K562 (cell line): ENCODE results near the gene LAMTOR5. TPM values are rescaled to one million over a fixed set of nuclear protein-coding genes. Genes with fewer than 3 reads are reported as not detected.
"Not testable (repeated sequence)": the region's sequence is repeated elsewhere in the genome, so short reads cannot be mapped to it uniquely, and the experiment has no call there.

ENCODE experiments used
- ATAC-seq: fragments of 200-7000 bp; cut with Tn5 transposase; 3 replicates; pipeline ENCODE4 v1.9.1; 2020; ENCODE audit warnings: moderate library complexity
- BruUV-seq: library from RNA; stranded (reverse); fragments of 400-500 nt; replicated peaks from 2 replicates; lab custom pipeline; 2021; lab: Mats Ljungman, UMichigan
- CTCF ChIA-PET: fragments of 300-600 bp; formaldehyde crosslinking; extraction: SDS; loops from one replicate; lab custom pipeline; 2021; ENCODE audit warnings: low intra/inter-chr PET ratio; lab: Yijun Ruan, JAX
- POLR2A ChIA-PET: fragments of 300-600, 350-650 bp; sonication (Branson Sonifier 250); formaldehyde crosslinking; extraction: SDS; loops from one replicate; lab custom pipeline; 2021; ENCODE audit warnings: antibody characterized with exemption, inconsistent platforms; lab: Yijun Ruan, JAX
- DNase-seq, 4 experiments: peaks; one replicate each; pipeline versions ENCODE4 v3.0.0 to v3.0.0-alpha.2; 2011 to 2018; ENCODE audit warnings: low spot score in 3 of 4, mixed read lengths in 3 of 4; ENCODE audit errors: extremely low read depth in 1 of 4
- FAIRE-seq: peaks from 2 replicates; lab custom pipeline; 2011; peaks lifted over from hg19 to GRCh38; lab: Jason Lieb, UNC
- H2AFZ ChIP-seq: 2 replicates; pipeline ENCODE4 v1.6.0; 2011; ENCODE audit warnings: low read depth, low read length, control low read depth, inconsistent platforms
- H3K27ac ChIP-seq: fragments of 200-600 bp; 3 replicates; pipeline ENCODE4 v1.8.0; 2011; ENCODE audit warnings: low read depth, mild to moderate bottlenecking, control low read depth, inconsistent platforms, low read length, moderate library complexity, mixed read lengths; ENCODE audit errors: extremely low read depth
- H3K27me3 ChIP-seq, 2 experiments: fragments of 300-600 bp in 1 of 2; 2 replicates in 1 of 2; 3 replicates in 1 of 2; pipeline versions ENCODE4 v1.6.0 to v1.8.0; 2011; ENCODE audit warnings: inconsistent platforms in 2 of 2, low read length in 2 of 2, mild to moderate bottlenecking in 1 of 2, mixed read lengths in 1 of 2, moderate library complexity in 1 of 2; ENCODE audit not compliant: control insufficient read depth in 2 of 2, insufficient read depth in 2 of 2
- H3K36me3 ChIP-seq: fragments of 300-600 bp; 3 replicates; pipeline ENCODE4 v1.8.0; 2011; ENCODE audit warnings: mild to moderate bottlenecking, low read length, inconsistent platforms; ENCODE audit not compliant: control insufficient read depth, insufficient read depth
- H3K4me1 ChIP-seq, 2 experiments: fragments of 200-600 bp in 1 of 2; replicated peaks in 1 of 2; 2 replicates in 1 of 2; 3 replicates in 1 of 2; pipeline versions ENCODE4 v1.5.1 to v1.8.0; 2011; ENCODE audit warnings: inconsistent platforms in 2 of 2, low read length in 2 of 2, mild to moderate bottlenecking in 1 of 2, mixed read lengths in 1 of 2, moderate library complexity in 1 of 2; ENCODE audit not compliant: control insufficient read depth in 2 of 2, insufficient read depth in 2 of 2
- H3K4me2 ChIP-seq: 2 replicates; pipeline ENCODE4 v1.6.1; 2011; ENCODE audit warnings: low read length, control low read depth, inconsistent platforms, mixed read lengths; ENCODE audit not compliant: insufficient read depth
- H3K4me3 ChIP-seq: fragments of 200-600 bp; sonication (generic), shearing (Covaris generic); 2 replicates; pipeline ENCODE4 v1.5.1; 2016; ENCODE audit warnings: control low read depth, inconsistent platforms
- H3K79me2 ChIP-seq: fragments of 200-600 bp; 3 replicates; pipeline ENCODE4 v1.8.0; 2011; ENCODE audit warnings: low read length, inconsistent platforms; ENCODE audit not compliant: control insufficient read depth, insufficient read depth
- H3K9ac ChIP-seq, 2 experiments: 2 replicates each; pipeline versions ENCODE4 v1.6.0 to v1.6.1; 2011; ENCODE audit warnings: low read depth in 2 of 2, low read length in 2 of 2, control low read depth in 1 of 2, inconsistent platforms in 1 of 2, mild to moderate bottlenecking in 1 of 2, mixed read lengths in 1 of 2; ENCODE audit not compliant: insufficient read depth in 1 of 2
- H3K9me1 ChIP-seq: one replicate; pipeline ENCODE4 v1.6.0; 2011; ENCODE audit warnings: inconsistent platforms, mild to moderate bottlenecking, low read length, moderate library complexity; ENCODE audit not compliant: control insufficient read depth, insufficient read depth
- H3K9me3 ChIP-seq: replicated peaks from 2 replicates; pipeline ENCODE4 v1.5.1; 2011; ENCODE audit warnings: low read depth, low read length, inconsistent platforms; ENCODE audit not compliant: control insufficient read depth, insufficient read depth
- H4K20me1 ChIP-seq: replicated peaks from 2 replicates; pipeline ENCODE4 v1.6.1; 2011; ENCODE audit warnings: low read length, inconsistent platforms, mixed read lengths; ENCODE audit not compliant: control insufficient read depth, insufficient read depth
- IRF2 ChIP-seq: sonication (generic); formaldehyde crosslinking; IDR thresholded peaks from 2 replicates; pipeline ENCODE4 v1.8.1; 2022; ENCODE audit warnings: mild to moderate bottlenecking, missing genetic modification reagents
- MTF1 ChIP-seq: fragments of 250-450 bp; sonication (Bioruptor Pico); IDR thresholded peaks from 2 replicates; pipeline ENCODE4 v1.9.0; 2021; ENCODE audit warnings: moderate library complexity, mild to moderate bottlenecking, inconsistent platforms, borderline replicate concordance
- NCOA4 ChIP-seq: fragments of 450-650 bp; IDR thresholded peaks from 2 replicates; pipeline ENCODE4 v1.6.1; 2018; ENCODE audit warnings: mild to moderate bottlenecking; ENCODE audit not compliant: partially characterized antibody
- PHB ChIP-seq: fragments of 250-450 bp; sonication (Bioruptor Pico); IDR thresholded peaks from 2 replicates; pipeline ENCODE4 v1.5.0; 2021
- TCF3 ChIP-seq: sonication (generic); formaldehyde crosslinking; IDR thresholded peaks from 2 replicates; pipeline ENCODE4 v1.4.0; 2020; ENCODE audit warnings: mild to moderate bottlenecking, missing genetic modification reagents
- TRIM24 ChIP-seq, 2 experiments: fragments of 450-650 bp; IDR thresholded peaks; 2 replicates each; pipeline ENCODE4 v1.6.1; 2016
- ZC3H11A ChIP-seq: IDR thresholded peaks from 2 replicates; pipeline ENCODE4 v1.6.1; 2012; ENCODE audit warnings: low read depth, low read length, improper control_type of control experiment
- ZNF699 ChIP-seq: fragments of 250-450 bp; sonication (Bioruptor Pico); IDR thresholded peaks from 2 replicates; pipeline ENCODE4 v1.8.0; 2021; ENCODE audit warnings: mild to moderate bottlenecking, moderate library complexity; ENCODE audit not compliant: insufficient replicate concordance
- WGBS: fragments of 100-300 bp; shearing (Covaris generic); methylation state at CpG from one replicate; pipeline ENCODE4 v1.1.6; 2016; ENCODE audit warnings: low coverage, mixed read lengths; ENCODE audit not compliant: insufficient coverage; ENCODE audit errors: missing lambda C conversion rate; 5-methylcytosine and 5-hydroxymethylcytosine counted together
- in situ Hi-C: fragments of 300-500 bp; cut with MboI; formaldehyde crosslinking; loops from 4 replicates; pipeline ENCODE4 v1.15.0; 2018; ENCODE audit warnings: inconsistent platforms, mixed read lengths
- intact Hi-C: fragments of 100-400 bp; cut with micrococcal nuclease; formaldehyde crosslinking; loops from 2 replicates; pipeline ENCODE4 v1.14.2; 2022
- polyA plus RNA-seq, 8 experiments: library from polyadenylated mRNA; depleted of rRNA in 4 of 8; stranded (reverse) in 5 of 8; unstranded in 3 of 8; fragments of >200 nt; fragmentation: Nextera tagmentation in 2 of 8; fragmentation: Illumina TruSeq in 1 of 8; extraction: Ambion mirVana in 2 of 8; extraction: Trizol in 1 of 8; gene quantifications; 2 replicates each; pipeline versions ENCODE4 v1.2.1 to v1.2.3, GENCODE V29; 2011 to 2014; ENCODE audit warnings: inconsistent platforms in 1 of 8, missing spikeins in 1 of 8
- total RNA-seq, 7 experiments: library from RNA; depleted of rRNA in 6 of 7; stranded (reverse); fragments of >200 nt in 6 of 7; fragmentation: Illumina TruSeq in 2 of 7; extraction: Trizol in 2 of 7; gene quantifications; 2 replicates each; pipeline versions ENCODE4 v1.2.1 to v1.2.3, GENCODE V29; 2011 to 2021; ENCODE audit warnings: low replicate concordance in 1 of 7
- TF ChIP-seq, protein P1 (sequence below), 2 experiments: fragments of 450-650 bp; IDR thresholded peaks; 2 replicates each; pipeline ENCODE4 v1.6.1; 2018; ENCODE audit warnings: mild to moderate bottlenecking in 2 of 2, low read depth in 1 of 2; ENCODE audit not compliant: partially characterized antibody in 2 of 2
- TF ChIP-seq, protein P2 (sequence below): fragments of 450-650 bp; IDR thresholded peaks from 2 replicates; pipeline ENCODE4 v1.6.1; 2016; ENCODE audit warnings: mild to moderate bottlenecking

Gene LAMTOR5
- total and polyA plus RNA-seq, 9 of the 15 experiments (the other 6 are each of a cell fraction or from before 2014, with no cell fraction given) = 118 to 712 (median 241) TPM

DNA sequence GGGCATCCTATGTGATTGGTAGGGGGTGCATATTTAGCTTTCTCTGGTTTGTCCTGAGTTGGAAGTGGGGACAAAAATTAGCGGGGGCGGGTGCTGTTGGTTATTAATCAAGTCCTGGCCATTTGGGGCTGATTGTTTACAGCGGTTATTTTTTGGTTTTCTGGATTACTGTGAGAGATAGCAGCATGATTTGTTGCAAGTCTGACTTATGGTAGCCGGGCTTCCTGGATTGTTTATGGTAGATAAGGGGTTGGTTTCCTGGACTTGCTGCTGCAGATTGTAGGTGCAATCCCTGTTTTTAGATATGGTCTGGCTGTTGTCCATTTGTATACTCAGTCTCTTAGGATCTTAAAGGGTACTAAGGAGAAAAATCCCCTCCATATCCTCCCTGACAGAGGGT lies 31.4 kb upstream of the LAMTOR5 start (continued):
- TF ChIP-seq, protein P1, sequence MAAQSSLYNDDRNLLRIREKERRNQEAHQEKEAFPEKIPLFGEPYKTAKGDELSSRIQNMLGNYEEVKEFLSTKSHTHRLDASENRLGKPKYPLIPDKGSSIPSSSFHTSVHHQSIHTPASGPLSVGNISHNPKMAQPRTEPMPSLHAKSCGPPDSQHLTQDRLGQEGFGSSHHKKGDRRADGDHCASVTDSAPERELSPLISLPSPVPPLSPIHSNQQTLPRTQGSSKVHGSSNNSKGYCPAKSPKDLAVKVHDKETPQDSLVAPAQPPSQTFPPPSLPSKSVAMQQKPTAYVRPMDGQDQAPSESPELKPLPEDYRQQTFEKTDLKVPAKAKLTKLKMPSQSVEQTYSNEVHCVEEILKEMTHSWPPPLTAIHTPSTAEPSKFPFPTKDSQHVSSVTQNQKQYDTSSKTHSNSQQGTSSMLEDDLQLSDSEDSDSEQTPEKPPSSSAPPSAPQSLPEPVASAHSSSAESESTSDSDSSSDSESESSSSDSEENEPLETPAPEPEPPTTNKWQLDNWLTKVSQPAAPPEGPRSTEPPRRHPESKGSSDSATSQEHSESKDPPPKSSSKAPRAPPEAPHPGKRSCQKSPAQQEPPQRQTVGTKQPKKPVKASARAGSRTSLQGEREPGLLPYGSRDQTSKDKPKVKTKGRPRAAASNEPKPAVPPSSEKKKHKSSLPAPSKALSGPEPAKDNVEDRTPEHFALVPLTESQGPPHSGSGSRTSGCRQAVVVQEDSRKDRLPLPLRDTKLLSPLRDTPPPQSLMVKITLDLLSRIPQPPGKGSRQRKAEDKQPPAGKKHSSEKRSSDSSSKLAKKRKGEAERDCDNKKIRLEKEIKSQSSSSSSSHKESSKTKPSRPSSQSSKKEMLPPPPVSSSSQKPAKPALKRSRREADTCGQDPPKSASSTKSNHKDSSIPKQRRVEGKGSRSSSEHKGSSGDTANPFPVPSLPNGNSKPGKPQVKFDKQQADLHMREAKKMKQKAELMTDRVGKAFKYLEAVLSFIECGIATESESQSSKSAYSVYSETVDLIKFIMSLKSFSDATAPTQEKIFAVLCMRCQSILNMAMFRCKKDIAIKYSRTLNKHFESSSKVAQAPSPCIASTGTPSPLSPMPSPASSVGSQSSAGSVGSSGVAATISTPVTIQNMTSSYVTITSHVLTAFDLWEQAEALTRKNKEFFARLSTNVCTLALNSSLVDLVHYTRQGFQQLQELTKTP (IDR thresholded peaks at IDR 0.05; ENCODE audit: low read depth in 1 of 2, partially characterized antibody in 2 of 2) = no peak
- TF ChIP-seq IRF2 (CRISPR knock-in tag) (no peak), ZC3H11A (no peak), TCF3 (CRISPR knock-in tag) (peak; percentile 82), MTF1 (CRISPR knock-in tag) (no peak), ZNF699 (CRISPR knock-in tag) (no peak), NCOA4 (no peak), PHB (CRISPR knock-in tag) (no peak), TRIM24 (IDR thresholded peaks at IDR 0.05) (peak in 1 of 2 experiments; percentile 76; a peak in 3 of 4 replicates)
- TF ChIP-seq, protein P2, sequence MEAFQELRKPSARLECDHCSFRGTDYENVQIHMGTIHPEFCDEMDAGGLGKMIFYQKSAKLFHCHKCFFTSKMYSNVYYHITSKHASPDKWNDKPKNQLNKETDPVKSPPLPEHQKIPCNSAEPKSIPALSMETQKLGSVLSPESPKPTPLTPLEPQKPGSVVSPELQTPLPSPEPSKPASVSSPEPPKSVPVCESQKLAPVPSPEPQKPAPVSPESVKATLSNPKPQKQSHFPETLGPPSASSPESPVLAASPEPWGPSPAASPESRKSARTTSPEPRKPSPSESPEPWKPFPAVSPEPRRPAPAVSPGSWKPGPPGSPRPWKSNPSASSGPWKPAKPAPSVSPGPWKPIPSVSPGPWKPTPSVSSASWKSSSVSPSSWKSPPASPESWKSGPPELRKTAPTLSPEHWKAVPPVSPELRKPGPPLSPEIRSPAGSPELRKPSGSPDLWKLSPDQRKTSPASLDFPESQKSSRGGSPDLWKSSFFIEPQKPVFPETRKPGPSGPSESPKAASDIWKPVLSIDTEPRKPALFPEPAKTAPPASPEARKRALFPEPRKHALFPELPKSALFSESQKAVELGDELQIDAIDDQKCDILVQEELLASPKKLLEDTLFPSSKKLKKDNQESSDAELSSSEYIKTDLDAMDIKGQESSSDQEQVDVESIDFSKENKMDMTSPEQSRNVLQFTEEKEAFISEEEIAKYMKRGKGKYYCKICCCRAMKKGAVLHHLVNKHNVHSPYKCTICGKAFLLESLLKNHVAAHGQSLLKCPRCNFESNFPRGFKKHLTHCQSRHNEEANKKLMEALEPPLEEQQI = no peak

DNA sequence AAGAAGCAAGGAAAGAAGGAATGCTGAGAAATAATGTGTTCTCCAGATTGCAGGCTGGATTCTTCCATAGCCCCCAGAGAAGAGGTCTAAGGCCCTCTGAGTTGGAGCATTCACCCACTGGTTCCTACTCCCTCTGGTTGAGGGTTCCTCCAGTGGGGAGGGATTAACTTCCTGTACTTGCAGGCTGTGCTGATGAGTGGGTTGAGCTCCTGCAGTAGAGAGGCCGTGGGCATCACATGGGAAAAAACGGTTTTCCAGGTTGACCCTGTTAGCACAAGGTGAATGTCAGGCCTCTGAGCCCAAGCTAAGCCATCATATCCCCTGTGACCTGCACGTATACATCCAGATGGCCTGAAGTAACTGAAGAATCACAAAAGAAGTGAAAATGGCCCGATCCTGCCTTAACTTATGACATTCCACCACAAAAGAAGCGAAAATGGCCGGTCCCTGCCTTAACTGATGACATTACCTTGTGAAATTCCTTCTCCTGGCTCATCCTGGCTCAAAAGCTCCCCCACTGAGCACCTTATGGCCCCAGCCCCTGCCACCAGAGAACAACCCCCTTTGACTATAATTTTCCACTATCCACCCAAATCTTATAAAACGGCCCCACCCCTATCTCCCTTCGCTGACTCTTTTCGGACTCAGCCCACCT lies 30.3 kb upstream of the LAMTOR5 start:
- H3K9ac ChIP-seq, H3K9me3 ChIP-seq, FAIRE-seq, ATAC-seq, H2AFZ ChIP-seq, DNase-seq, H3K4me3 ChIP-seq, in situ Hi-C loops, H3K79me2 ChIP-seq, H3K36me3 ChIP-seq, H3K4me2 ChIP-seq, H3K9me1 ChIP-seq, BruUV-seq, H3K27ac ChIP-seq, intact Hi-C loops: not testable (repeated sequence)
- 9% methylated on average over 9 of the region's 9 CpGs for WGBS
- H3K4me1 ChIP-seq = peaks cover 10 to 27% of the 10 kb centered on the region in 2 experiments; a peak in 4 of 5 replicates
- peaks cover 29 to 63% of the 10 kb centered on the region in 2 experiments for H3K27me3 ChIP-seq
- CTCF ChIA-PET = interaction anchor here (1.2 kb wide), 1 partner anchor 18 kb away, joined by 3 read pairs; no protein-coding TSS in a partner anchor
- POLR2A ChIA-PET = interaction anchor here (0.7 to 6.0 kb wide), 4 partner anchors 7 to 97 kb away, joined by 3 to 24 read pairs (median 4); no protein-coding TSS in a partner anchor
- peaks cover 14% of the 10 kb centered on the region; the same call in 1 of the 2 replicates for H4K20me1 ChIP-seq
